H9 (cell line): Measurements from ENCODE around the gene OTUD3. TPM values are rescaled to one million over a fixed set of nuclear protein-coding genes. Genes with fewer than 3 reads are reported as not detected.
"Not testable (repeated sequence)": the region's sequence is repeated elsewhere in the genome, so short reads cannot be mapped to it uniquely, and the experiment has no call there.

Experiments used
- DNase-seq: peaks from one replicate; pipeline ENCODE4 v3.0.0-alpha.2; 2017
- H2AFZ ChIP-seq: one replicate; pipeline ENCODE4 v1.6.1; 2013; ENCODE audit warnings: mild to moderate bottlenecking, low read length, control low read depth, moderate library complexity
- H2AK5ac ChIP-seq: 2 replicates; pipeline ENCODE4 v1.6.1; 2013; ENCODE audit warnings: low read length, control low read depth, mixed read lengths; ENCODE audit not compliant: insufficient read length
- H2BK120ac ChIP-seq: one replicate; pipeline ENCODE4 v1.6.1; 2013; ENCODE audit warnings: low read depth, mild to moderate bottlenecking, low read length, control low read depth, inconsistent platforms; ENCODE audit not compliant: poor library complexity, severe bottlenecking
- H2BK12ac ChIP-seq: 2 replicates; pipeline ENCODE4 v1.6.1; 2013; ENCODE audit warnings: low read length, control low read depth, mixed read lengths, low read depth; ENCODE audit not compliant: insufficient read length
- H2BK15ac ChIP-seq: 2 replicates; pipeline ENCODE4 v1.6.1; 2013; ENCODE audit warnings: low read depth, low read length, control low read depth
- H2BK20ac ChIP-seq: one replicate; pipeline ENCODE4 v1.6.1; 2013; ENCODE audit warnings: low read depth, mild to moderate bottlenecking, low read length, control low read depth, inconsistent platforms; ENCODE audit not compliant: poor library complexity, severe bottlenecking
- H2BK5ac ChIP-seq: 2 replicates; pipeline ENCODE4 v1.6.1; 2013; ENCODE audit warnings: low read length, control low read depth, mixed read lengths; ENCODE audit not compliant: insufficient read length
- H3K14ac ChIP-seq: 2 replicates; pipeline ENCODE4 v1.6.1; 2013; ENCODE audit warnings: low read length, control low read depth; ENCODE audit not compliant: insufficient read depth
- H3K18ac ChIP-seq: 2 replicates; pipeline ENCODE4 v1.6.1; 2013; ENCODE audit warnings: low read depth, mild to moderate bottlenecking, mixed read lengths, low read length, control low read depth; ENCODE audit not compliant: insufficient read length
- H3K23ac ChIP-seq: 2 replicates; pipeline ENCODE4 v1.6.1; 2013; ENCODE audit warnings: low read length, control low read depth, mixed read lengths, low read depth; ENCODE audit not compliant: insufficient read length
- H3K23me2 ChIP-seq: 2 replicates; pipeline ENCODE4 v1.6.1; 2013; ENCODE audit warnings: low read depth, mild to moderate bottlenecking, mixed read lengths, low read length, control low read depth; ENCODE audit not compliant: insufficient read length, poor library complexity, severe bottlenecking
- H3K27ac ChIP-seq: 2 replicates; pipeline ENCODE4 v1.5.1; 2013; ENCODE audit warnings: low read length, control low read depth, mixed read lengths, low read depth; ENCODE audit not compliant: insufficient read length
- H3K27me3 ChIP-seq: 2 replicates; pipeline ENCODE4 v1.6.1; 2013; ENCODE audit warnings: low read length, control low read depth, inconsistent platforms; ENCODE audit not compliant: insufficient read depth
- H3K4ac ChIP-seq: 2 replicates; pipeline ENCODE4 v1.6.1; 2013; ENCODE audit warnings: low read depth, mild to moderate bottlenecking, control low read depth, inconsistent platforms, low read length, moderate library complexity
- H3K4me1 ChIP-seq: 2 replicates; pipeline ENCODE4 v1.6.1; 2013; ENCODE audit warnings: low read length, control low read depth, inconsistent platforms; ENCODE audit not compliant: insufficient read depth
- H3K4me2 ChIP-seq: 2 replicates; pipeline ENCODE4 v1.6.1; 2013; ENCODE audit warnings: low read length, control low read depth, mixed read lengths; ENCODE audit not compliant: insufficient read length, insufficient read depth
- H3K56ac ChIP-seq: 2 replicates; pipeline ENCODE4 v1.6.1; 2013; ENCODE audit warnings: low read depth, mild to moderate bottlenecking, mixed read lengths, low read length, control low read depth; ENCODE audit not compliant: insufficient read length
- H3K79me1 ChIP-seq: 2 replicates; pipeline ENCODE4 v1.6.1; 2013; ENCODE audit warnings: low read depth, mild to moderate bottlenecking, moderate library complexity, low read length, control low read depth, inconsistent platforms; ENCODE audit not compliant: insufficient read depth, poor library complexity, severe bottlenecking
- H3K79me2 ChIP-seq: 2 replicates; pipeline ENCODE4 v1.6.1; 2013; ENCODE audit warnings: low read length, control low read depth, inconsistent platforms; ENCODE audit not compliant: insufficient read depth
- H3K9ac ChIP-seq: 2 replicates; pipeline ENCODE4 v1.6.1; 2013; ENCODE audit warnings: low read length, control low read depth, mixed read lengths; ENCODE audit not compliant: insufficient read length; ENCODE audit errors: extremely low read depth
- H3K9me3 ChIP-seq: one replicate; pipeline ENCODE4 v1.6.1; 2013; ENCODE audit warnings: low read depth, low read length, inconsistent platforms; ENCODE audit not compliant: control insufficient read depth
- H3T11ph ChIP-seq: one replicate; pipeline ENCODE4 v1.6.1; 2013; ENCODE audit warnings: mild to moderate bottlenecking, low read length, control low read depth, inconsistent platforms
- H4K20me1 ChIP-seq: one replicate; pipeline ENCODE4 v1.6.1; 2013; ENCODE audit not compliant: control insufficient read depth, insufficient read length, insufficient read depth
- H4K5ac ChIP-seq: 2 replicates; pipeline ENCODE4 v1.6.1; 2013; ENCODE audit warnings: low read depth, mild to moderate bottlenecking, mixed read lengths, low read length, control low read depth; ENCODE audit not compliant: insufficient read length
- H4K8ac ChIP-seq: replicated peaks from 2 replicates; pipeline ENCODE4 v1.6.1; 2013; ENCODE audit warnings: low read length, control low read depth, mixed read lengths, low read depth; ENCODE audit not compliant: insufficient read length
- H4K91ac ChIP-seq: 2 replicates; pipeline ENCODE4 v1.6.1; 2013; ENCODE audit warnings: low read depth, mild to moderate bottlenecking, moderate library complexity, mixed read lengths, low read length, control low read depth; ENCODE audit not compliant: insufficient read length
- H3K27ac Mint-ChIP-seq, 3 experiments: 2 replicates in 2 of 3; 3 replicates in 1 of 3; pipeline ENCODE4 v1.8.0; 2020 to 2021; ENCODE audit warnings: mixed read lengths in 3 of 3, mild to moderate bottlenecking in 1 of 3, moderate library complexity in 1 of 3
- H3K27me3 Mint-ChIP-seq: 2 replicates; pipeline ENCODE4 v1.8.0; 2021; ENCODE audit warnings: low read depth, mild to moderate bottlenecking, moderate library complexity, mixed read lengths
- H3K36me3 Mint-ChIP-seq, 3 experiments: 2 replicates in 2 of 3; 3 replicates in 1 of 3; pipeline ENCODE4 v1.8.0; 2020 to 2021; ENCODE audit warnings: low read depth in 3 of 3, mixed read lengths in 3 of 3; ENCODE audit not compliant: insufficient read depth in 1 of 3
- H3K4me1 Mint-ChIP-seq, 2 experiments: 2 replicates each; pipeline ENCODE4 v1.8.0; 2020; ENCODE audit warnings: mixed read lengths in 2 of 2
- H3K4me3 Mint-ChIP-seq, 2 experiments: 2 replicates in 1 of 2; 3 replicates in 1 of 2; pipeline ENCODE4 v1.8.0; 2020 to 2021; ENCODE audit warnings: mild to moderate bottlenecking in 2 of 2, mixed read lengths in 2 of 2, moderate library complexity in 1 of 2
- H3K9me3 Mint-ChIP-seq, 2 experiments: 2 replicates in 1 of 2; 3 replicates in 1 of 2; pipeline ENCODE4 v1.8.0; 2020; ENCODE audit warnings: mild to moderate bottlenecking in 2 of 2, mixed read lengths in 2 of 2, moderate library complexity in 1 of 2
- WGBS: extraction: QIAGEN DNeasy Blood & Tissue Kit; methylation state at CpG from one replicate; pipeline ENCODE4 v1.1.7; 2013; ENCODE audit warnings: missing lambda C conversion rate, low lambda C conversion rate, mixed read lengths; ENCODE audit not compliant: insufficient read length; ENCODE audit errors: extremely low coverage; 5-methylcytosine and 5-hydroxymethylcytosine counted together
- total RNA-seq: library from RNA; stranded (reverse); gene quantifications from 2 replicates; pipeline ENCODE4 v1.2.1, GENCODE V29; 2021
- TF ChIP-seq, protein P1 (sequence below): fragments of 200-600 bp; sonication (generic); conservative IDR thresholded peaks from 3 replicates; pipeline ENCODE4 v1.8.0; 2021; ENCODE audit warnings: antibody characterized with exemption, mild to moderate bottlenecking

The OTUD3 gene
- total RNA-seq, 1 experiment from 2014 or later: 12.0 TPM

- Histone ChIP-seq H3K27ac (no peak overlapping the region), H2AK5ac (no peak overlapping the region), H4K8ac (no peak overlapping the region), H3K79me1 (no peaks in the 10 kb centered on the region), H2AFZ (no peak overlapping the region), H3K23ac (no peak overlapping the region), H3K9me3 (peaks cover 11% of the 10 kb centered on the region), H3K9ac (no peak overlapping the region), H3K27me3 (no peaks in the 10 kb centered on the region), H3K18ac (no peak overlapping the region), H2BK12ac (no peak overlapping the region), H3K56ac (no peak overlapping the region), H3T11ph (no peak overlapping the region), H3K4me2 (no peak overlapping the region), H2BK20ac (no peak overlapping the region), H4K20me1 (no peaks in the 10 kb centered on the region), H3K4ac (no peak overlapping the region), H3K14ac (no peak overlapping the region), H3K4me1 (no peaks in the 10 kb centered on the region), H3K23me2 (no peaks in the 10 kb centered on the region), H4K91ac (no peak overlapping the region), H2BK120ac (no peak overlapping the region), H2BK5ac (no peak overlapping the region), H2BK15ac (no peak overlapping the region), H4K5ac (no peak overlapping the region), H3K79me2 (no peaks in the 10 kb centered on the region)
- H3K4me1 Mint-ChIP-seq: peaks cover 5 to 14% of the 10 kb centered on the region in 2 experiments
- peaks cover 0 to 2% (median under 1%) of the 10 kb centered on the region in 3 experiments; a peak in 2 of 7 replicates for H3K36me3 Mint-ChIP-seq
- no peak for DNase-seq
- H3K27ac Mint-ChIP-seq: peak overlapping the region in 1 of 3 experiments; percentile 3; a peak in 1 of 7 replicates
- no CpG with 5 or more reads among the region's 8 CpGs for WGBS
- no peak overlapping the region for H3K4me3 Mint-ChIP-seq
- TF ChIP-seq, protein P1, sequence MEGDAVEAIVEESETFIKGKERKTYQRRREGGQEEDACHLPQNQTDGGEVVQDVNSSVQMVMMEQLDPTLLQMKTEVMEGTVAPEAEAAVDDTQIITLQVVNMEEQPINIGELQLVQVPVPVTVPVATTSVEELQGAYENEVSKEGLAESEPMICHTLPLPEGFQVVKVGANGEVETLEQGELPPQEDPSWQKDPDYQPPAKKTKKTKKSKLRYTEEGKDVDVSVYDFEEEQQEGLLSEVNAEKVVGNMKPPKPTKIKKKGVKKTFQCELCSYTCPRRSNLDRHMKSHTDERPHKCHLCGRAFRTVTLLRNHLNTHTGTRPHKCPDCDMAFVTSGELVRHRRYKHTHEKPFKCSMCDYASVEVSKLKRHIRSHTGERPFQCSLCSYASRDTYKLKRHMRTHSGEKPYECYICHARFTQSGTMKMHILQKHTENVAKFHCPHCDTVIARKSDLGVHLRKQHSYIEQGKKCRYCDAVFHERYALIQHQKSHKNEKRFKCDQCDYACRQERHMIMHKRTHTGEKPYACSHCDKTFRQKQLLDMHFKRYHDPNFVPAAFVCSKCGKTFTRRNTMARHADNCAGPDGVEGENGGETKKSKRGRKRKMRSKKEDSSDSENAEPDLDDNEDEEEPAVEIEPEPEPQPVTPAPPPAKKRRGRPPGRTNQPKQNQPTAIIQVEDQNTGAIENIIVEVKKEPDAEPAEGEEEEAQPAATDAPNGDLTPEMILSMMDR: no peak
- H3K27me3 Mint-ChIP-seq: peaks cover 8% of the 10 kb centered on the region
- peaks cover 11 to 20% of the 10 kb centered on the region in 2 experiments; a peak in 4 of 5 replicates for H3K9me3 Mint-ChIP-seq
Observed at GRCh38 chr1:19926296-19927129, 44.3 kb downstream of the OTUD3 start.

DNA sequence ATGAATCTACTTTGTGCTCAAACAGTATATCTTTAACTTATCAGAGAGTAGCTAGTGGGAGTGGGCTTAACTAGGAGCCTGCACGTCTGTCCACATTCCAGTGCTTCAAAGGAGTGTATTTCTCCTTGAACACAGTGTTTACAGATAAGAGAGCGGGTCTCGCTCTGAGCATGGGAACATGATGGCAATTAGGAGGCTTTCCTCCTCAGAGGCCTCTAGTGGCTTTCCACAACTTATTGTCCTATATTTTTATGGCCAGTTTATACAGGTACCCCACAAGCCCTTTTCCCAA is 44.9 kb downstream of the OTUD3 start:
- DNase-seq, H2BK120ac ChIP-seq, H3K4me1 ChIP-seq, H3K4me2 ChIP-seq, H3K14ac ChIP-seq, H3K23ac ChIP-seq, H2AFZ ChIP-seq, H3K4ac ChIP-seq, H4K20me1 ChIP-seq, H2BK15ac ChIP-seq, H3K27me3 ChIP-seq, H2BK5ac ChIP-seq, H3K4me3 Mint-ChIP-seq, H3K27ac Mint-ChIP-seq, H3T11ph ChIP-seq, H2AK5ac ChIP-seq, H3K79me1 ChIP-seq, H3K18ac ChIP-seq, H3K79me2 ChIP-seq, H3K36me3 Mint-ChIP-seq, H2BK20ac ChIP-seq, H3K27ac ChIP-seq, H3K56ac ChIP-seq, H3K23me2 ChIP-seq, H3K9ac ChIP-seq, H4K91ac ChIP-seq, H4K8ac ChIP-seq, H2BK12ac ChIP-seq, H3K27me3 Mint-ChIP-seq, H4K5ac ChIP-seq: not testable (repeated sequence)
- H3K9me3 ChIP-seq: peaks cover 13% of the 10 kb centered on the region
- WGBS: no CpG with 5 or more reads among the region's 3 CpGs
- Mint-ChIP-seq H3K9me3 (peaks cover 17 to 26% of the 10 kb centered on the region in 2 experiments), H3K4me1 (peaks cover 5 to 14% of the 10 kb centered on the region in 2 experiments)
